Natural killer cell (primary cell): ENCODE data around the gene C17orf107. TPM values are rescaled to one million over a fixed set of nuclear protein-coding genes. Genes with fewer than 3 reads are reported as not detected.
A peak's percentile ranks its signal among the peaks of the same experiment; 100 is the strongest.

Source experiments
- ATAC-seq, 3 donors: fragments of 150-1000 bp in 2 of 3; fragments of 200-7000 bp in 1 of 3; cut with Tn5 transposase; 1 replicate in 1 of 3; 2 replicates in 2 of 3; pipeline ENCODE4 v1.10.0; 2021; ENCODE audit warnings: mild to moderate bottlenecking in 2 of 3, moderate library complexity in 2 of 3
- DNase-seq, 2 donors: peaks; one replicate each; pipeline versions ENCODE4 v3.0.0 to v3.0.0-alpha.2; 2013 to 2021; ENCODE audit warnings: mixed read lengths in 1 of 2
- H3K27ac ChIP-seq: one replicate; pipeline ENCODE4 v1.5.1; 2013; ENCODE audit warnings: mild to moderate bottlenecking, low read length
- H3K27me3 ChIP-seq: one replicate; pipeline ENCODE4 v1.6.1; 2013; ENCODE audit warnings: low read length; ENCODE audit not compliant: control insufficient read depth, insufficient read depth
- H3K36me3 ChIP-seq: one replicate; pipeline ENCODE4 v1.6.1; 2013; ENCODE audit warnings: low read length; ENCODE audit not compliant: control insufficient read depth, insufficient read depth
- H3K4me1 ChIP-seq: one replicate; pipeline ENCODE4 v1.6.1; 2013; ENCODE audit warnings: low read length; ENCODE audit not compliant: control insufficient read depth, insufficient read depth
- H3K4me3 ChIP-seq: one replicate; pipeline ENCODE4 v1.5.1; 2013; ENCODE audit warnings: low read length
- H3K9me3 ChIP-seq: one replicate; pipeline ENCODE4 v1.6.1; 2013; ENCODE audit warnings: low read length; ENCODE audit not compliant: control insufficient read depth, insufficient read depth
- H3K27ac Mint-ChIP-seq, 2 donors: one replicate each; pipeline ENCODE4 v1.8.0; 2022; ENCODE audit warnings: mild to moderate bottlenecking in 2 of 2, mixed read lengths in 2 of 2, moderate library complexity in 1 of 2
- H3K27me3 Mint-ChIP-seq, 2 donors: one replicate each; pipeline ENCODE4 v1.8.0; 2022; ENCODE audit warnings: low read depth in 2 of 2, mixed read lengths in 2 of 2
- H3K36me3 Mint-ChIP-seq: one replicate; pipeline ENCODE4 v1.8.0; 2022; ENCODE audit warnings: mixed read lengths
- H3K4me1 Mint-ChIP-seq, 2 donors: one replicate each; pipeline ENCODE4 v1.8.0; 2022; ENCODE audit warnings: mixed read lengths in 2 of 2
- H3K4me3 Mint-ChIP-seq: one replicate; pipeline ENCODE4 v1.8.0; 2022; ENCODE audit warnings: mild to moderate bottlenecking, moderate library complexity, mixed read lengths
- H3K9me3 Mint-ChIP-seq, 2 donors: one replicate each; pipeline ENCODE4 v1.8.0; 2022; ENCODE audit warnings: mixed read lengths in 2 of 2
- CTCF ChIP-seq: fragments of 200-600 bp; IDR thresholded peaks from one replicate; pipeline ENCODE4 v1.8.0; 2022; ENCODE audit warnings: antibody characterized with exemption
- WGBS: methylation state at CpG from one replicate; pipeline ENCODE4 v1.1.7; 2013; ENCODE audit warnings: missing lambda C conversion rate; ENCODE audit not compliant: insufficient coverage; 5-methylcytosine and 5-hydroxymethylcytosine counted together
- intact Hi-C: fragments of 100-400 bp; cut with micrococcal nuclease; formaldehyde crosslinking; loops from one replicate; pipeline ENCODE4 v1.14.2; 2022
- total RNA-seq, 4 donors: library from RNA; stranded (reverse); fragments of 120-200 nt in 1 of 4; gene quantifications; one replicate each; pipeline versions ENCODE4 v1.2.3 to v1.2.4, GENCODE V29; 2013 to 2022

The C17orf107 gene
- total RNA-seq, 3 donors from 2014 or later (not counting 1 experiment from before 2014, with no cell fraction given), result 24.4 to 30.2 (median 27.5) TPM

- Histone ChIP-seq H3K27ac (peak overlapping the region; percentile 96), H3K4me3 (peak overlapping the region; percentile 99), H3K9me3 (no peaks in the 10 kb centered on the region), H3K4me1 (peaks cover 65% of the 10 kb centered on the region), H3K27me3 (no peaks in the 10 kb centered on the region), H3K36me3 (peaks cover 50% of the 10 kb centered on the region)
- ATAC-seq (no peak), DNase-seq (peak in 1 of 2 donors; percentile 45)
- H3K36me3 Mint-ChIP-seq, result peaks cover 14% of the 10 kb centered on the region
- H3K4me3 Mint-ChIP-seq, result peak overlapping the region; percentile 91
- peaks cover 65 to 79% of the 10 kb centered on the region in 2 donors for H3K4me1 Mint-ChIP-seq
- H3K9me3 Mint-ChIP-seq, result no peaks in the 10 kb centered on the region
- no peak for TF ChIP-seq CTCF
- H3K27ac Mint-ChIP-seq, result peak overlapping the region; percentile 87 to 93
- H3K27me3 Mint-ChIP-seq, result peaks cover 0 to 2% of the 10 kb centered on the region in 2 donors
- intact Hi-C loops, result loop anchor here (2.0 to 5.0 kb wide), 2 partner anchors 44 to 473 kb away; partner anchors contain the start of gene NUP88
- WGBS, result 21% methylated on average over 8 of the region's 8 CpGs
Measured at GRCh38 chr17:4944554-4945175, 45.3 kb downstream of the C17orf107 start.

- WGBS, result 27% methylated on average over 7 of the region's 7 CpGs
- no peaks in the 10 kb centered on the region for H3K9me3 ChIP-seq
- ATAC-seq (peak; percentile 30 to 50 (median 39)), DNase-seq (peak; percentile 75 to 83)
- no peaks in the 10 kb centered on the region for H3K27me3 ChIP-seq
- H3K36me3 ChIP-seq, result peaks cover 50% of the 10 kb centered on the region
- H3K4me3 Mint-ChIP-seq, result peak overlapping the region; percentile 91
- TF ChIP-seq CTCF, result no peak
- no peaks in the 10 kb centered on the region for H3K9me3 Mint-ChIP-seq
- peaks cover 68 to 76% of the 10 kb centered on the region in 2 donors for H3K4me1 Mint-ChIP-seq
- peak overlapping the region; percentile 99 for H3K4me3 ChIP-seq
- peaks cover 0 to 2% of the 10 kb centered on the region in 2 donors for H3K27me3 Mint-ChIP-seq
- H3K36me3 Mint-ChIP-seq, result peaks cover 14% of the 10 kb centered on the region
- intact Hi-C loops, result loop anchor here (2.0 to 5.0 kb wide), 2 partner anchors 45 to 472 kb away; partner anchors contain the start of gene NUP88
- H3K27ac ChIP-seq, result peak overlapping the region; percentile 96
- H3K27ac Mint-ChIP-seq, result peak overlapping the region; percentile 87 to 93
- H3K4me1 ChIP-seq, result peaks cover 69% of the 10 kb centered on the region
Measured at GRCh38 chr17:4945176-4945943, 46.0 kb downstream of the C17orf107 start.

- no peaks in the 10 kb centered on the region for H3K9me3 ChIP-seq
- ATAC-seq (no peak), DNase-seq (no peak)
- Mint-ChIP-seq H3K36me3 (peaks cover 14% of the 10 kb centered on the region), H3K27ac (peak overlapping the region; percentile 87 to 93), H3K27me3 (peaks cover 0 to 2% of the 10 kb centered on the region in 2 donors), H3K9me3 (no peaks in the 10 kb centered on the region), H3K4me1 (peaks cover 70 to 76% of the 10 kb centered on the region in 2 donors), H3K4me3 (peak overlapping the region; percentile 91)
- no peaks in the 10 kb centered on the region for H3K27me3 ChIP-seq
- peaks cover 71% of the 10 kb centered on the region for H3K4me1 ChIP-seq
- H3K4me3 ChIP-seq, result peak overlapping the region; percentile 99
- H3K36me3 ChIP-seq, result peaks cover 50% of the 10 kb centered on the region
- H3K27ac ChIP-seq, result peak overlapping the region; percentile 96
- TF ChIP-seq CTCF, result no peak
- intact Hi-C loops, result loop anchor here (2.0 to 5.0 kb wide), 2 partner anchors 45 to 471 kb away; partner anchors contain the start of gene NUP88
- 23% methylated on average over 4 of the region's 4 CpGs for WGBS
Measured at GRCh38 chr17:4945944-4946280, 46.6 kb downstream of the C17orf107 start.
